ENCODE measurements around the gene PDP2. TPM values are rescaled to one million over a fixed set of nuclear protein-coding genes. Genes with fewer than 3 reads are reported as not detected.

The PDP2 gene
- total and polyA plus RNA-seq, 9 of the 15 experiments (the other 6 are each of a cell fraction or from before 2014, with no cell fraction given), result 2.5 to 24.3 (median 7.2) TPM

GRCh38 chr16:66934138-66934838 lies 54.0 kb downstream of the PDP2 start, which contains the start of gene CIAO2B (continued):
- TF ChIP-seq ZBTB40 (IDR thresholded peaks at IDR 0.05) (peak; percentile 96), ZBTB40 (CRISPR knock-in tag; IDR thresholded peaks at IDR 0.05) (no peak), FOXP4 (CRISPR knock-in tag; IDR thresholded peaks at IDR 0.05; ENCODE audit: borderline replicate concordance) (0 out of 2 replicates have a peak, but pooled peaks have one; percentile 24), ZFX (CRISPR knock-in tag; IDR thresholded peaks at IDR 0.05) (peak; percentile 81), SIX5 (IDR thresholded peaks at IDR 0.05; ENCODE audit: borderline replicate concordance in 1 of 2, insufficient read depth in 1 of 2, low read depth in 1 of 2, low read length in 2 of 2) (0 out of 4 replicates have a peak, but pooled peaks of 1 of the 2 experiments have one; percentile 17), SRF (CRISPR knock-in tag; IDR thresholded peaks at IDR 0.05) (peak in 1 of 2 experiments; percentile 66; a peak in 2 of 4 replicates), AFF1 (IDR thresholded peaks at IDR 0.05; ENCODE audit: low read depth in 1 of 2, partially characterized antibody in 2 of 2) (no peak), NR4A1 (CRISPR knock-in tag; IDR thresholded peaks at IDR 0.05) (0 out of 2 replicates have a peak, but pooled peaks have one; percentile 72), NR4A1 (tag; IDR thresholded peaks at IDR 0.05) (no peak), TAF9B (IDR thresholded peaks at IDR 0.05; ENCODE audit: partially characterized antibody) (peak; percentile 55), ZNF444 (CRISPR knock-in tag; IDR thresholded peaks at IDR 0.05) (no peak)

Data from K562 (cell line).